Ishikawa (cell line): ENCODE measurements around the gene MRPL37.

Experiments used
- CEBPB ChIP-seq: IDR thresholded peaks from 2 replicates; pipeline ENCODE4 v1.6.1; 2012
- CREB1 ChIP-seq: IDR thresholded peaks from 2 replicates; pipeline ENCODE4 v1.6.1; 2012; ENCODE audit warnings: low read depth
- EGR1 ChIP-seq: IDR thresholded peaks from 2 replicates; pipeline ENCODE4 v1.6.1; 2012
- EP300 ChIP-seq: IDR thresholded peaks from 2 replicates; pipeline ENCODE4 v1.6.1; 2012; ENCODE audit warnings: borderline replicate concordance
- FOXM1 ChIP-seq: IDR thresholded peaks from 2 replicates; pipeline ENCODE4 v1.6.1; 2012; ENCODE audit warnings: low read depth, borderline replicate concordance
- MAX ChIP-seq: IDR thresholded peaks from 2 replicates; pipeline ENCODE4 v1.6.1; 2012
- NFIC ChIP-seq: IDR thresholded peaks from 2 replicates; pipeline ENCODE4 v1.6.1; 2012
- RAD21 ChIP-seq: IDR thresholded peaks from 2 replicates; pipeline ENCODE4 v1.6.1; 2012; ENCODE audit warnings: low read depth
- REST ChIP-seq: IDR thresholded peaks from 2 replicates; pipeline ENCODE4 v1.6.1; 2012; ENCODE audit warnings: low read depth, mild to moderate bottlenecking
- TAF1 ChIP-seq: IDR thresholded peaks from 2 replicates; pipeline ENCODE4 v1.6.1; 2012; ENCODE audit warnings: low read depth, mild to moderate bottlenecking
- TCF12 ChIP-seq: IDR thresholded peaks from 2 replicates; pipeline ENCODE4 v1.6.1; 2012; ENCODE audit warnings: low read depth
- TEAD4 ChIP-seq: IDR thresholded peaks from 2 replicates; pipeline ENCODE4 v1.6.1; 2012
- USF1 ChIP-seq: IDR thresholded peaks from 2 replicates; pipeline ENCODE4 v1.6.1; 2012
- YY1 ChIP-seq: IDR thresholded peaks from 2 replicates; pipeline ENCODE4 v1.6.1; 2012; ENCODE audit warnings: low read depth
- ZBTB7A ChIP-seq: IDR thresholded peaks from 2 replicates; pipeline ENCODE4 v1.6.1; 2012; ENCODE audit warnings: low read depth

MRPL37 gene

GRCh38 chr1:54173681-54174080 lies 26.3 kb upstream of the MRPL37 start:
- TF ChIP-seq TCF12 (no peak), YY1 (no peak), REST (no peak), TEAD4 (no peak), EGR1 (no peak), MAX (no peak)

- TF ChIP-seq MAX (no peak), YY1 (no peak), CREB1 (no peak), TAF1 (no peak), EGR1 (no peak), CEBPB (no peak), USF1 (no peak), EP300 (no peak), REST (no peak), NFIC (no peak), ZBTB7A (no peak)
Observed at GRCh38 chr1:54174106-54174505, 25.9 kb upstream of the MRPL37 start.

- TF ChIP-seq CEBPB: no peak
- no peak; the same call in 1 of the 2 replicates for TF ChIP-seq REST
- TF ChIP-seq TEAD4: no peak
- no peak for TF ChIP-seq EP300
Observed at GRCh38 chr1:54176621-54177327, 23.2 kb upstream of the MRPL37 start.

GRCh38 chr1:54177726-54178125 lies 22.2 kb upstream of the MRPL37 start:
- TF ChIP-seq TAF1 (no peak), CEBPB (no peak), ZBTB7A (no peak), FOXM1 (no peak), CREB1 (no peak), EP300 (no peak), TEAD4 (no peak), MAX (no peak), RAD21 (no peak), TCF12 (no peak), YY1 (no peak), USF1 (no peak)
